Fibroblast of peridontal ligament (primary cell): Measurements from ENCODE around the gene SEC14L5.
A peak's percentile ranks its signal among the peaks of the same experiment; 100 is the strongest.
"Not testable (repeated sequence)": the region's sequence is repeated elsewhere in the genome, so short reads cannot be mapped to it uniquely, and the experiment has no call there.

Source experiments
- DNase-seq: peaks from one replicate; pipeline ENCODE4 v3.0.0-alpha.2; 2010; ENCODE audit errors: extremely low read depth

SEC14L5 gene

GRCh38 chr16:4929619-4930018 lies 28.5 kb upstream of the SEC14L5 start:
- not testable (repeated sequence) for DNase-seq

- no peak for DNase-seq
These were observed 26.7 kb upstream of the SEC14L5 start for GRCh38 chr16:4931381-4931780.

- DNase-seq, result no peak
These were observed 24.7 kb upstream of the SEC14L5 start for GRCh38 chr16:4933433-4933832.

- DNase-seq, result no peak
These were observed 24.2 kb upstream of the SEC14L5 start for GRCh38 chr16:4933871-4934395.

- no peak for DNase-seq
These were observed 23.5 kb upstream of the SEC14L5 start for GRCh38 chr16:4934591-4934990.

- DNase-seq, result peak; percentile 69
These were observed 22.8 kb upstream of the SEC14L5 start for GRCh38 chr16:4935241-4935855.

- DNase-seq, result no peak
These were observed 21.7 kb upstream of the SEC14L5 start for GRCh38 chr16:4936181-4936990.

GRCh38 chr16:4936991-4937781 lies 20.9 kb upstream of the SEC14L5 start, which contains the start of gene PPL:
PPL (minus strand) TSS chr16:4937148; CDS start chr16:4937045, 103 bp downstream.
- no peak for DNase-seq

GRCh38 chr16:4937782-4938682 lies 20.1 kb upstream of the SEC14L5 start:
- DNase-seq, result no peak

GRCh38 chr16:4938683-4939030 lies 19.5 kb upstream of the SEC14L5 start:
- peak; percentile 60 for DNase-seq

GRCh38 chr16:4940719-4941118 lies 17.4 kb upstream of the SEC14L5 start:
- no peak for DNase-seq

- no peak for DNase-seq
These were observed 15.6 kb upstream of the SEC14L5 start for GRCh38 chr16:4942481-4942880.

GRCh38 chr16:4944333-4945281 lies 13.5 kb upstream of the SEC14L5 start:
- peak; percentile 98 for DNase-seq

- DNase-seq, result peak; percentile 15
These were observed 12.3 kb upstream of the SEC14L5 start for GRCh38 chr16:4945560-4946502.

GRCh38 chr16:4946917-4947316 lies 11.2 kb upstream of the SEC14L5 start:
- DNase-seq, result no peak

- no peak for DNase-seq
These were observed 10.2 kb upstream of the SEC14L5 start for GRCh38 chr16:4947722-4948503.

- DNase-seq, result no peak
These were observed 9.0 kb upstream of the SEC14L5 start for GRCh38 chr16:4948903-4949766.
